SK-N-SH treated with all-trans-retinoic acid at 6 μM for 48 hours (cell line): ENCODE measurements around the gene SV2B.

Source experiments
- CREB5 ChIP-seq: fragments of 250-450 bp; sonication (Bioruptor Pico); IDR thresholded peaks from 2 replicates; pipeline ENCODE4 v1.5.1; 2020; ENCODE audit warnings: low read depth, mild to moderate bottlenecking, moderate library complexity
- GLIS3 ChIP-seq: fragments of 250-450 bp; sonication (Bioruptor Pico); IDR thresholded peaks from 2 replicates; pipeline ENCODE4 v1.5.0; 2020; ENCODE audit warnings: mild to moderate bottlenecking, moderate library complexity
- ISL1 ChIP-seq: fragments of 250-450 bp; sonication (Bioruptor Pico); IDR thresholded peaks from 2 replicates; pipeline ENCODE4 v2.1.2; 2022; ENCODE audit warnings: mild to moderate bottlenecking, moderate library complexity
- OSR1 ChIP-seq: fragments of 250-450 bp; sonication (Bioruptor Pico); IDR thresholded peaks from 2 replicates; pipeline ENCODE4 v1.8.0; 2022; ENCODE audit warnings: moderate library complexity, mild to moderate bottlenecking, inconsistent platforms
- PATZ1 ChIP-seq: fragments of 250-450 bp; sonication (Bioruptor Pico); IDR thresholded peaks from 2 replicates; pipeline ENCODE4 v1.8.0; 2020; ENCODE audit warnings: mild to moderate bottlenecking, moderate library complexity, borderline replicate concordance
- PPARA ChIP-seq: fragments of 250-450 bp; sonication (Bioruptor Pico); IDR thresholded peaks from 2 replicates; pipeline ENCODE4 v1.5.0; 2020; ENCODE audit warnings: mild to moderate bottlenecking, borderline replicate concordance
- RARB ChIP-seq: fragments of 250-450 bp; sonication (Bioruptor Pico); IDR thresholded peaks from 2 replicates; pipeline ENCODE4 v1.8.0; 2021; ENCODE audit warnings: mild to moderate bottlenecking, moderate library complexity
- SNAI2 ChIP-seq: fragments of 250-450 bp; sonication (Bioruptor Pico); IDR thresholded peaks from 2 replicates; pipeline ENCODE4 v1.5.0; 2020; ENCODE audit warnings: mild to moderate bottlenecking, moderate library complexity
- ZFP30 ChIP-seq: fragments of 450-650 bp; formaldehyde crosslinking; IDR thresholded peaks from 2 replicates; pipeline ENCODE4 v1.5.0; 2022; ENCODE audit warnings: mild to moderate bottlenecking, moderate library complexity
- TF ChIP-seq, protein P1 (sequence below): fragments of 250-450 bp; sonication (Bioruptor Pico); IDR thresholded peaks from 2 replicates; pipeline ENCODE4 v1.5.1; 2021; ENCODE audit warnings: mild to moderate bottlenecking, moderate library complexity

GRCh38 chr15:91227117-91227516 is 127.1 kb downstream of the SV2B start:
- no peak for TF ChIP-seq ZFP30
- TF ChIP-seq PATZ1 (CRISPR knock-in tag), result no peak
- no peak for TF ChIP-seq ISL1 (CRISPR knock-in tag)
- no peak for TF ChIP-seq SNAI2 (CRISPR knock-in tag)
- no peak for TF ChIP-seq PPARA (CRISPR knock-in tag)
- TF ChIP-seq, protein P1, sequence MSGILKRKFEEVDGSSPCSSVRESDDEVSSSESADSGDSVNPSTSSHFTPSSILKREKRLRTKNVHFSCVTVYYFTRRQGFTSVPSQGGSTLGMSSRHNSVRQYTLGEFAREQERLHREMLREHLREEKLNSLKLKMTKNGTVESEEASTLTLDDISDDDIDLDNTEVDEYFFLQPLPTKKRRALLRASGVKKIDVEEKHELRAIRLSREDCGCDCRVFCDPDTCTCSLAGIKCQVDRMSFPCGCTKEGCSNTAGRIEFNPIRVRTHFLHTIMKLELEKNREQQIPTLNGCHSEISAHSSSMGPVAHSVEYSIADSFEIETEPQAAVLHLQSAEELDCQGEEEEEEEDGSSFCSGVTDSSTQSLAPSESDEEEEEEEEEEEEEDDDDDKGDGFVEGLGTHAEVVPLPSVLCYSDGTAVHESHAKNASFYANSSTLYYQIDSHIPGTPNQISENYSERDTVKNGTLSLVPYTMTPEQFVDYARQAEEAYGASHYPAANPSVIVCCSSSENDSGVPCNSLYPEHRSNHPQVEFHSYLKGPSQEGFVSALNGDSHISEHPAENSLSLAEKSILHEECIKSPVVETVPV (CRISPR knock-in tag), result no peak
- no peak for TF ChIP-seq CREB5 (CRISPR knock-in tag)
- no peak for TF ChIP-seq GLIS3 (CRISPR knock-in tag)
- no peak for TF ChIP-seq RARB (CRISPR knock-in tag)
- TF ChIP-seq OSR1 (CRISPR knock-in tag), result no peak
